Stimulated activated CD4-positive, alpha-beta T cell treated with anti-CD3 and anti-CD28 coated beads, Interleukin-1b, Interleukin-23, amount 100 ng/mL, for 24 hours (primary cell): ENCODE measurements around the gene RNF220.

Experiments used
- DNase-seq, 4 experiments: peaks; one replicate each; pipeline ENCODE4 v3.0.0-alpha.2; 2020; ENCODE audit warnings: low read depth in 4 of 4, low spot score in 1 of 4

Gene RNF220

DNA sequence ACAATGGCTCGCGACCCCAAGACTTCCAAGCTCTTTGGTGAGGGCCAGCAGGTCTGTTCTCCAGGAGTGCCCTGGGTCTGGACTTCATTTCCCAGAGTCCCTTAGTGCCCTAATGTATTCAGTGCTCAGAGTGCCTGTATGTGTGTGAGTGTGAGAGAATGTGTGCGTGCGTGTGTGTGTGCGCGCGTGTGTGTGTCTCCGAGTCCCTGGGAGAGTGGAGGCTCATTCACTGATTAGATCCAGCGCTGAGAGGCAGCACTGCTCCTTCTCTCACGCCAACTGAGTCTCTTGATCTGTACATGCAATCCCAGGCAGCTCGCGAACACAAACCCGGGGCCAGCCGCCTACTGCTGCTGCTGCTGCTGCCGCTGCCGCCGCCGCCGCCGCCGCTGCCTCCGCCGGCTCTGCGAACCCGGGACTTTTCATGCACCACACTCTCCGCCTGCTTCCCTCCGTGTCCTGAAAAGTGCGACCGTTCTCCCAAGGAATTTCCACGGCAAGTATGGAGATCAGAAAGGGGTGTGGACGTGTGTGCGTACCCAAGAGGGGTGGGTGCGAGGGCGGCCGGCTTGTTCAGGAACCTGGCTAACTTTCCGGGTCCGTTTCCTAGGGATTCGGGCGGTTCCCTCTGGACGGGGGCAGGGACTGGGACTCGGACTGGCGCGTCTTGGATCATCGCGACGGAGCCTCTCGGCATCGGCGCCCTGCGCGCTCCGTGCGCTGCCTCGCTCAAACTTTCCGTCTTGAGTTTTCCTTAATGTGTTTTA is at the start of gene RNF220:
Gene RNF220 (plus strand): TSS at position 225 of the 767 bp plus-strand sequence.
- peak in 1 of 4 experiments; percentile 16 for DNase-seq

DNA sequence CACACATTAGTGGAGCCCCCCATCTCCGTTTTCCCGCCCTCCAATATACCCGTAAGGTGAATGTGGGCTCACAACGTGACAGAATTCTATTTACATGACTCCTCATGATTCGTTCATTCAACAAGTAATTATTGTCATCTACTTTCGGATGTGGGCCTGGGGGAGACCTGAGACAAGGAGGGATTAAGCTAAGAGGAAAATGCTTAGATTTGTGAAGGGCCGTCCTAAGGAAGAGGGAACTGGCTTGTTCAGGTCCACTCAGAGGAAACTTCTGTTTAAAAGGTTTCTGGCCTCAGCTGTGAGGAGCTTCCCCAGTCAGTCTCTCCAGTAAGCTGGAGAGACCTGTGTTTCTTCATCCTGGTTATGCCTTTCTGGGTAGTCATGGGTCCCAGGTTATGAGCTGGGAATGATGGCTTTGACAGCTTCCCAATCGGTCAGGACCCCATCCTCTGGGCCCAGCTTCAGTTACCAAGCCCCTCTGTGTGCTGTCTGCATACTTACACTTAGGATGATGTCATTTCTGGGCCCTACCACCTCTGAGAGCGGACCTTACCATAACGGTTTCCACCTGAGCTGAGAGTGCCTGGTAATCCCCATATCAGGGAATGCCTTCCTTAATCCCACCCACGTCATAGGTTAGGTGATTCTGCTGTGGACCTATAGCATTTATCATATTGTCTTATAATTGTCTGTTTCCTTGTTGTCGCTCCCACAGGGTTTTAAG is 49.3 kb upstream of the RNF220 start:
- no peak for DNase-seq

- DNase-seq, result no peak
Measured at GRCh38 chr1:44357710-44358109, 47.3 kb upstream of the RNF220 start.

DNA sequence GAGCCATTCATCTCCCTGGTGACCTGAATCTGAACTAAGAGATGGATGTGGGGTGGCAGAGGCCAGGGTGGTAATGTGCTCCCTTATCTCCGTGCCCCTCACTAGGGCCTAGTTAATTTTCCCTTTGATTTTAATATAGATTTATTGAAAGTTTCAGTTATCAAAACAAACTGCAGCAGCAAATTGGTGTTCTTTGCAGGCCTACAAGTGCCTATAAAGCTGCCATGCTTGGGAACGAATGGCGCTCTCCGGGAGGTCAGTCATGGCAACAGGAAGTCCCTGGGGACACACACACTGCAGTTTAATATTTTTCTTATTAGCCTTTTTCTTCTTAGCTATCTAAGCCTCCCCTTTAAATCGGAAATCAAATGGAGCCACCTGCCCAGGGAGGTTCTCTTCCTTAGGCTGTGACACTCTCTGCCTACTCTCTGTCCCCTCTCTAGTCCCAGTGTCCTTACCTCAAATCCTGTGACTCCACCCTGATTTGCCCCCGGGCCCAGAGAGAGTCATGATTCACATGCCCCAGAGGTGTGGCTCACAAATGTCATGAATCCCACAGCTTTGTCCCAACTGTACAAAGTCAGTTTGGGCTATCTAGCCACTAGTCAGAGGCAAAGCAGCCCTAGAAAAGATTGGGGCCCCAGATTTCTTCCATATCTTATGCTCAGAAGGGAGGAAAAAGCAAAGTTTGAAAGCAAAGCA is 45.7 kb upstream of the RNF220 start:
- no peak for DNase-seq

DNA sequence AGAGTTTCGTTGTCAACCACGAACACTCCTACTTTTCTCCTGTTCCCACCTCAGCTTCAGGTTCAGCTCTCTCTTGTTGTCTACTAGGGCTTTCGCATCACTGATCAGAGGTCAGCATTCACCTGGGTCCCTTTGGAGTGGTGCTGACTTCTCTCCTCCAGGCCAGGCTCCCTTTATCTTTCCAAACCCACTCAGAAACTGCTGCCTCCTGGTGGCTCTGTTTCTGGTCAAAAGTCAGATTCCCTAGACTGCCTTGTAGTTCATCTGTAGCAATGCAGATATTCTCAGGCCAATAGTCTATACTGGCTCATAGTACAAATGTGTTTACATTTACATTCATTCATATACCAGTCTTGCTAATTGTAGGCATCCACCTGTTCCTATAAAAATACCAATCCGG is 43.6 kb upstream of the RNF220 start:
- no peak for DNase-seq

DNA sequence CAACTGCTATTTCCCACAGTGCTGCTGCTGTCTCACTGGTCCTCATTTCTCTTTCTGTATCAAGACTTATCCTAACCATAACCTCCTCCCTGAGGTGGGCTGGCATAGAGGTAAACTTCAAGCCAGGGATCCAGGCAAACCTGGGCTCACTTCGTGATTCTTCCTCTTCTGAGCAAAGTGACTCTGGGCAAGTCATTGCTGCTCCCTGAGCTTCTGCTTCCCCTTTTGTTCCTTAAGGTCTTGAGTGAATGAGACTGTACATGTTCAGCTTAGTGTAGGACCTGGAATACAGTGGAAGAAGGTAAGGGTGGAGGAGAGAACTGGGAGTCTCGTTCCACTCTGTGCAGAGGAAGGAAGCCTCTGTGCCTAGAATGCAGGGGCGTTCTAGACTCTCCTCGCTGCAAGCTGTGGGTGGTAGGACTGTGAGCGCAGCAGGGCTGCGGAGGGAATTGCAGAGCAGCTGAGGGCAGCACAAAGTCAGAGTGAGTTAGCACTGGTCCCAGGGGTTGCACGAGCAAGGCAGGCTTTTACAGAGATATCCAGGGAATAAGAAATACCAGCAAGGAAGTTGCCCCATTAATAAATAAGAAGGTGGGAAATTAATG is 38.6 kb upstream of the RNF220 start:
- DNase-seq, result no peak

DNA sequence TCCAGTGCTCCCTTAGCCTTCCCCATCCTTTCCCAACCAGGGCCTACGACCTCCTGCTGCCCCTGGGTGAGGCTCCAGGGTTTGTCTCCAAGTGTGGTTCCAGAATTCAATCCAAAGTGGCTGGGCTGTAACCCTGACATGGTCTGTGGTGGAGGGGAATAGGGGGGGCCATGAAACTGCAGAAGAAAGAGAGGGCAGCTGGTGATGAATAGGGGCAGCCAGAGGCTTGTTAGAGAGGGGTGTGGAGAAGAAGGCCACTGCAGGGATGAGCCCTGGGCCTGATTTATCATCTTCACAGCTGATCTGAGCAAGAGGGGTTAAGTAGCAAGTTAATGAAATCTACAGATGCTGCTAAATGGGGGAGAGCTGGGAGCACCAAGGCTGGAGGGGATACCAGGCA is 37.1 kb upstream of the RNF220 start:
- no peak for DNase-seq

GRCh38 chr1:44368471-44369151 is 36.4 kb upstream of the RNF220 start:
- no peak for DNase-seq

DNA sequence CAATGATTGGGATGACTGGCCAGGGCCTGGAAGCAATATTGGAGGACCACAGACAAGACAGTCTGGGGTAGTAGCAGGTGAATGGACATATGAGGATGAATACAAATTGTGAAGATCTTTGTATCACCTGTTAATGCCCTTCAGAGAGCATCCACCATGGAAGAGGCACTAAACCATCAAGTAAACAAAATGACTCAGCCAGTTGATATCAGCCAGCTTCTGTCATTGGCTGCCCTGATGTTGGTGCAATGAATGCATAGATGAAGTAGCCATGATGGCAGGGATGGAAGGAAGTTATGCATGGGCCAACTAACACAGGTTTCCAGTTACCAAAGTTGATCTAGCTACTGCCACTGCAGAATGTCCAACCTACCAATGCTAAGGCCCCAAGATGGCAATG is 33.8 kb upstream of the RNF220 start:
- DNase-seq, result no peak

DNA sequence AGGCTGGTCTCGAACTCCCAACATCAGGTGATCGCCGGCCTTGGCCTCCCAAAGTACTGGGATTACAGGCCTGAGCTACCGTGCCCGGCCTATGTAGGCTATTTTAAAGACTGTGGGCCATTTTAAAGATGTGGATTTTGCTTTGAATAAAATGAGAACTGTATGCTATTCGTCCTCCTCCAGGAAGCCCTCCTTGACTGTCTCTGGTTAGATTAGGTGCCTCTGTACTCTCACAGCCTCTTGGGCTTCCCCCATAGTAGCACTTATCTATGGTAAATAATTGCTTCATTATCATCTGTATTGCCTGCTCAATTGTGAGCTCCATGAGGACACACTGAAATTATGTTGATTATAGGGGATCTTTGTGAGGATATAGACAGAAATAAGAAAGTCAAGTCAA is 29.5 kb upstream of the RNF220 start:
- no peak for DNase-seq

DNA sequence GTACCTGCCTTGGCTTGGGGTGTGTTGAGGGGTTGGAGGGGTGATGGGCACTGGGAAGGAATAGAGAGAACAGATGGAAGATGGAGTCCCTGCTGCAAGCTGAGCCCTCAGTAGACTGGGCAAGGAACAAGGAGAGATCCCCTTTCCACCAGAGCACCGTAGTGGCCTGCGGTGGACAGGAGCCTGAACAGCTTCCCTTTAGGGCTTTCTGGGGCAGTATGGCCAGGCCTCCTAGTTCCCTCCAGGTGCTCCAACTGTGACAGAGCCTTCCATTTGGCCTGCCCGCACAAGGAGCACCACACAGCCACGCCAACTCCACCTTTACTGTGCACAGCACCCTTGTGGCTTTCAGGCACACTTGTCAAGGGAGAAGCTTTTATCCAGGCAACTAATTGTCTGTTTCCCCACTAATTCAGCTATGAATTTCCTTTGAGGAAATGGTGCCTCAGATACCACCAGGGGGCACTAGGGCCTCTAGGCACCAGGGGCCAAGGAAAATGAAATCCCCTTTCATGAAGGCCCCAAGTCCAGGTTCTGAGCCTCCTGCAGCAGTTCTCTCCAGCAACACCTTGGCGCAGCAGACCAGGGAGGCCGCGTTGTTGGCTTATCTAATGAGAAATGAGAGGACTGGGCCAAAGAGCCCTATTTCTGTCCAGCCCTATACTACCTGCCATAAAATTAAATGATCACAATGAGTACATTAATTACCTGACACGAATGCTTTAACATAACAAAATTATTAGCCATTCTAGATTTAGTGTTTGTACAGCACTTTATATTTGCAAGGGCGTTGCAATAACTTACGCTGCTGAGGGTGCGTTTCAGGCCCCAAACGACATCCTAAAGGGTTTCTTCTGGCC is 26.9 kb upstream of the RNF220 start:
- DNase-seq, result peak in 2 of 4 experiments; percentile 29 to 36

GRCh38 chr1:44380666-44381177 is 24.3 kb upstream of the RNF220 start:
- no peak for DNase-seq

DNA sequence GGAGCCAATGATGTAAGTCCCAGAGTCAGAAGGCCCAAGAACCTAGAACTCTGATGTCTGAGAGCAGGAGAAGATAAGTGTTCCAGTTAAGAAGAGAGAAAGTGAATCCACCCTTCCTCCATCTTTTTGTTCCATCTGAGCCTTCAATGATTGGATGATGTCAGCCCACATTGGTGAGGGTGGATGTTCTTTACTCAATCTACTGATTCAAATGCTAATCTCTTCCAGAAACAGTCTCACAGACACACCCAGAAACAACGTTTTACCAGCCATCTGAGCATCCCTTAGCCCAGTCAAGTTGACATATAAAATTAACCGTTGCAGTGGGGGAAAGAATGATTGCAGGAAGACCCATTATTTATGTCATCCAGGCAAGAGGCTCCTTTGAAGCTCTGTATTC is 16.5 kb upstream of the RNF220 start:
- no peak for DNase-seq

DNA sequence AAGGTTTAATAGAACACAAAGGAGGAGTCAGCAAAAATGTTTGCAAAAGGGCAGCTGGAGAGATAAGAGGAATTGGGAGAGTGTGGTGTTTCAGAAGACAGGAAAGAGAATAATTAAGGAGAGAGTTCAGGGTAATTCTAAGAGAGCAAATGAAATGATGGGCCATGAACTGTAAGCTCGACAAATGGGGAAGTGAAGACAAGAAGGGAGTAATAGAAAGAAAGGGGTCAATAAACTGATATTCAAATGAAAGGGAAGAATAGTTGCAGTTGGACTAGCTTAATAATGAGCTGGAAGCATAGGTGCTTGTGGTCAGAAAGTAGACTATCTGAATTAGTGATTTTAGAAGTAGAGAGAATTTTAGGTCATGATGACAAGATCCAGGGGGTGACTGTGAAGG is 15.6 kb upstream of the RNF220 start:
- DNase-seq, result no peak

DNA sequence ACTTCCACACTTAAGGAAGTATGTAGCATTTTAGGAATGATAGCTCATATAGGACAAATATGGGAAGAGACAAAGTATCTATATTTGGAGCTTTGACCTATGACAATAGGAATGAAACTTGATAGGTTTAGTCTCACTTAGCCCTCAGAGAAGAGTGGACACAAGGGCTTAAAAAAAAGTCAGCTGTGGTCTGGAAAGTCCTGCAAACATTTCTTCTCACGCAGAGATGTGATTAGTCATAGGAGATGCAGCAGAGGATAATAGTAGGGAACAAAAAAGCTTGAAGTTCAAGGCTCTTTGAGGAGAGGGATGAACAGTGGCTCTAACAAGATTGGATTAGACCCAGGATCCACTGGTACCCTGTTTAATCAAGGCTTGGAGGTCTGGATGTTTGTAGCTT is 14.8 kb upstream of the RNF220 start:
- DNase-seq, result no peak

DNA sequence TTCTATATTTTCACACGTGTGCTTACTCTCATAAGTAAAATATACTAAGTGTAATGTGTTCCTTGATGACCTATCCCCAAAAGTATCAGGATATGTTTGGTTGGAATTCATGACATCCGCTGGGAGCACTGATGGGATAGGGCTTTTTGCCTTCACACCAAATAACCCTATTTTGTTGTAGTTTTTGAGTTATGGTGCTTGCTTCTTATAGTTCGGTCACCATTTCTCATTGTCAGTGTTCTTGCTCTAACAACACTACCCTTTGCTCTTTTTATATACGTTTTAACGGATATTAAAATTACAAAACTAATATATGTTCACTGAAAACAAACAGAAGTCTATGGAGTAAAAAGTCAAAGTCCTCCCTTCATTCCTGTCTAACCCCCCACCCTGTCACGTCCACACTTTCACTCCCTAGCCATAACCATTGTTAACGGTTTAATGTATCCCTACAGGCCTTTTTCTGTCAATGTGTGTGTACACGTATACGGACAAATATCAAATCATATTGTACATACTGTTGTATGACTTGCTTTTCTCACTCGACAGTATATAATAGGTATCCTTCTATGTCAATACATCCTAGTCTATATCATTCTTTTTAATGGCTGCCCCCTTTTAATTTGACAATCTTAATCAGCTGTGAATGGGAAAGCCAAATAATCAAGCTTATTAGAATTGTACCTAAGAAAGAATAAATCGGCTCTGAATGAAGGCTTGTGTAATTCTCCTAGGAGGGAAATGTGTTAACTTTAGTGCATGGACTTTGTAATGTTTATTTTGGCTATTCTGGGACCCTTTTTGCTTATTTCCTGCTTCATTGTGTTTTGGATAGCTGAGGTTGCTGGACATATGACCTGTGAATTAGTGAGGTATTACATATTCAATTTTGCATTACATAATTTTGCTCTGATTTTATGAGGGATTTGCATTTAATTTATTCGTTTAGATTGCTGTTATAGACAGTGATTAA is 3.5 kb upstream of the RNF220 start:
- DNase-seq, result no peak

GRCh38 chr1:44405798-44406736 is 1.0 kb downstream of the RNF220 start:
- DNase-seq, result no peak
